SW 1271 (cell line): ENCODE measurements around the gene AAGAB.

Source experiments
- DNase-seq, 2 experiments: peaks; one replicate each; lab custom pipeline; 2025; lab: John Stamatoyannopoulos, UW

The AAGAB gene

DNA sequence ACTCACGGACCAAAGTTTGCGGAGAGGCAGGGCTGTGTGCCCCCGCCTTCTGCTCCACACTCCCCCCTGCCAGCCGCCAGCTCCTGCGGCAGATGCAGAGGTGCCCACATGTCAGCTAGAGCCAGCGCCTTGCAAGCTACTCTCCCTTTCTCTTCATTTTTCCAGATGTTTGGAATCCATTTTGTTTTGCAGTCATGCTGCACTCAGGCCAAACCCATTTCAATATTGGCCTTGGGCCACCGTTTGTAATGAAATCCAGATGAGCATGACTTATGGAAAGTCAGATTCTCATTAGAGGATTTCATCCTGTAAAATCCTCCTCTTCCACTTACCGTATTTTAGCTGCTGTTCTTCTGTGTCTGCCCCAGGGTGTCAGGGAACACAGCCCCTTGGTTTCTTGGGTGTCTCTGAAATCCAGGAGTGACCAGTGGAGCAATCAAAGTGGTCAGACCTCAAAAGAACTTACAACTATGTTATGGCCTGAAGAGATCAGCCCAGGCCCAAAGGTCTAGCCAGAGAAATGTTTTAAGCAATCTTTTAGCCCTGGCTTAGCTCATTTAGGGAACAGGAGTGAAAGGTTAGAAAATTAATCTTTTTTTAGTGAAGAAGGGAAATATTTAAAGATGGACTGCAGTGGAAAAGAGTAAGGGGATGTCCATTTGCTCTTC lies 65.8 kb downstream of the AAGAB start:
- no peak for DNase-seq

DNA sequence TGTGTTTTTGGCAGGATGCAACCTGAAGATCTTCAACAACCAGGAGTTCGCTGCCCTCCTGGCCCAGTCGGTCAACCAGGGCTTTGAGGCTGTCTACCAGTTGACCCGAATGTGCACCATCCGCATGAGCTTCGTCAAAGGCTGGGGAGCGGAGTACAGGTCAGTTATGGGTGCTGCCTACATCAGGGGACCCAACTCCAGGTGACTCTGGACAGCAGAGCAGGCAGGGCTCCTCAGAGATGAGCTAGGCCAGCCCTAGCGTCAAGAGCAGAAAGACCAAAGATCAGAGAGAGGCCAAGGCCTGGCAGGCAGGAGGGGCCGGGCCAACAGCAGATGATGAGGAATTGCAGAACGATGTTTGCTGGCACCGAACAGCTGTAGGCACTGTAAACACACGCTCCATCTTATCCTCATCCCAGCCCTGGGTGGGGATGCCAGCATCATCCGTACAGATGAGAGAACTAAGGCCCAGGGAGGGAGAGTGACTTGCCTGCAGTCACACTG lies 67.1 kb downstream of the AAGAB start:
- no peak for DNase-seq

DNA sequence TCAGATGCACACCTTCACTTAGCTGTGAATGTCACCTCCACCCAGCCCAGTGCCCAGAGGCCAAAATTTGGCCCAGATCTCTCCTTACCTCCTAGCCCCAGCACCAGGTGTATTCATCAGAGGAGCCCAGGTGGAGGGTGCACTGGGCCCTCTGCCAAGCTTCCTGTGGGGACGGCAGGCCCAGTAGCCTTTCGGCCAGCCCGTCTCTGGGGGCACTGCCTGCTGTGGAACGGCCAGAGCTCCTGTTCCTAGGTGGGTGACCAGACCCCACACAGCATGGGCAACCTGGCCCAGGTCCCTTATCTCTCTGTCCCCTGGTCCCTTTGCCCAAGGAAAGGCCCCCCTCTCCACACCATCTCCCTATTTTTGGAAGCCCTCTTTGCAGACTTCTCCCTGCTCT lies 67.8 kb downstream of the AAGAB start:
- DNase-seq: no peak

DNA sequence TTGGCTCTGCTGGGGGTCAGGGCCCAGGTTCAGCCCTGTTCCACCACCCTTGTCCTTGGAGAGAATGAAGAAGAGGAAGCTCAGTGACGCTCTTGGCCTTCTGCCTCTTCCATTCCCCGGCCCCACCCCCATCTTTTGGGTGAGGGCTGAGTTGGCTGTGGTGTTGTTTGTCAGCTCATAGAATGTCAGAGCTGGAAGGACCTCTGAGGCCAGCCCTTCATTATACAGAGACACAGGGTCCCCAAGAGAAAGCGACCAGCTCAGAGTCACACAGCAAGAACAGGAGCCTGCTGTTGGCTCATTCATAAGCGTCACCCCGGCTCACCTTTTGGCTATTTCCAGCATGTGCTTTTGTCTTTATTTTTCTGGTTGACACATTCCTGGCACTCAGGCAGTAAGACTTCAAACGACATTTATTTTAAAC lies 68.2 kb downstream of the AAGAB start:
- no peak for DNase-seq

DNA sequence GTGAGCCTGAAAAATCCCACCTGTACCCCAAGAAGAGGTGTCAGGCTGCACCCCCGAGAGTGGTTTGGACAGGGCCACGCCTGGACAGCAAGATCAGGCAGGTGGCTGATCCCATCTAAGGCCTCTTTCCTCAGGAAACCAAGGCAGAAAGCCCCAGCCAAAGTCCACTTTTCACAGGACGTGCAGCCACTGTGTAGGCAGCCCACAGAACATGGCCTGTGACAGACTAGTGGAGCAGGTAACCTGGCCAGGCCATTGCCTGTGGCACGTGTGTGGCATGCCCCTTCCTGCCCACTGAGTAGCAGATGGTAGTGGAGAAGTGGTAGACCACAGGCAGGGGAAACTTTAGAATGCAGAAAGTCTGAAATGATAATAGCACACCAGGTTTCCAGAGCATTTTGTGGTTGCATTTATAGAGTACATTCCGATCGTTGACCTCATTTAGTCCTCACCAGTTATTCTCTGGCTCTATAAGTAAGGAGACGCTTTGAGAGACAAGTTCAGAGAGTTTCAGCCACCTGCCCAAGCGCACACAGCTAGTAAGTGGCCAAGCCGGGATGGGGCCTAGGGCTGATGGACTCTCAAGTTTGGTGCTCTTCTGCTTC lies 68.7 kb downstream of the AAGAB start:
- no peak for DNase-seq

DNA sequence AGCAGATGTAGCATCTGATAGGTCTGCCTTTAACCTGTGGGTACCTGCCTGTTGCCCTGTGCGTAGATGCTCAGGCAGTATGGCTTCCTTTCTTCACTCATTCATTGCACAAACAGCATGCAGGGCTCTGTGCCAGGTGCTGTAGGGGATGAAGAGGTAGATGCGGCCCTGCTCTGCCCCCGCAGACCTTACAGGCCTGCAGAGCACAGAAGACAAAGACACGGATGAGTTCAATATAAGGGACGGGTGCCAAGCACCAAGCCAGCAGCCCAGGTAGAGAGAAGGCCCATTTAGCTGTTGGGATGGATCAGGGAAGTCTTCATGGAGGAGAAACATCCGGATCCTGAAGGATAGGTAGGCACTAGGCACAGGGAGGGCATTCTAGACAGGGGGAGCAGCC lies 69.4 kb downstream of the AAGAB start:
- DNase-seq: no peak

DNA sequence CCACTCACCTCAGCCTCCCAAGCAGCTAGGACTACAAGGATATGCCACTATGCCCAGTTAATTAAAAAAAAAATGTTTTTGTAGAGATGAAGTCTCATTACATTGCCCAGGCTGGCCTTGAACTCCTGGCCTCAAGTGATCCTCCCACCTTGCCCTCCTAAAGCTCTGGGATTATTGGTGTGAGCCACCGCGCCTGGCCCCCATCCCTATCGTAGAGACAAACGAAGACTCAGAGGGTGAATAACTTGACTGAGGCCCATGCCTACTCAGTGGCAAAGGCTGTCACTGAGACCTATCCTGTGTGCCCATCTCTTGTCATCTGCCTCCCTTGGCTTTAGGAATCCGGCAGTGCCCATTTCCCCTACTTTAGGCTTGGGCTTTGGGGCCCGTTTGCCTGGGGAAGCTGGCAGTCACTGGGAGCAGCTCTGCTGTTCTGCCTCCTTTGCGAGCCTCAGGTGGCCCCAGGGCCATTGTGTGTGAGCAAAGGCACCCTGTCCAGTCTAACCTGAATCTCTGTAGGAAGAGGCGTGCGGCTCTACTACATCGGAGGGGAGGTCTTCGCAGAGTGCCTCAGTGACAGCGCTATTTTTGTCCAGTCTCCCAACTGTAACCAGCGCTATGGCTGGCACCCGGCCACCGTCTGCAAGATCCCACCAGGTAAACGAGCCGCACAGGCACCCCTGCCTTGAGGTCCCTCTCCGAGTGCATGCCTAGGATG lies 70.1 kb downstream of the AAGAB start:
- no peak for DNase-seq

DNA sequence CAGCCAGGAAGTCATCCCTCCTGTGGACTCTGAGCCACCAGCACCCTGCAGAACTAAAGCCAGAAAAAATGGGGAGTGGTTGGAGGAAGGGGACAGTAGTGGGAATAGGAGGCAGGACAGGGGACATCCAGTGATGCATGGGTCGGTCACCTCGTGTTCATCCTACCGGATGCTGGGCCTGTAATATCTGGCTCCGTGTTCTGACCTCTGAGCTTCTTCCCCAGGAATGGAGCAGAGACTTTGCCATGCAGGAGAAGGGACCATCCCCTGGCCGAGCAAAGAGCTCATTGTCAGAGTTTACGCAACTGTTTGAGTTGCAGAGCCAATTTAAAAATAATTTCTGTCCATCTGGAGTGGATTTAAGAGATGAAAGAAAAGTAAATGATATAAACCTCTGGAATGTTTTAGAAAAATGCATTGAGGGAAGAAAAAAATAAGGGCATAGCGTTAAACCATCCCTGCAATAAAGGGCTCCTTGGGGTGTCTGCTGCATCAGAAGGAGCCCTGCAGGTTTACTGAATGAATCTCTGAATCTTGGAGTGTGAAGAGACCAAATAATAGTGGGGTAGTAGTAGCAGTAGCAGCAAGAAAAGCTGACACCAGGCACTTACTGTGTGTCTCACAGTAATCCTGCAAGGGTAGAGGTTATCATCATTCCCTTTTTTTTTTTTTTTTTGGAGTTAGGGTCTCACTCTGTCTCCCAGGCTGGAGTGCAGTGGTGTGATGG lies 70.9 kb downstream of the AAGAB start:
- no peak for DNase-seq

DNA sequence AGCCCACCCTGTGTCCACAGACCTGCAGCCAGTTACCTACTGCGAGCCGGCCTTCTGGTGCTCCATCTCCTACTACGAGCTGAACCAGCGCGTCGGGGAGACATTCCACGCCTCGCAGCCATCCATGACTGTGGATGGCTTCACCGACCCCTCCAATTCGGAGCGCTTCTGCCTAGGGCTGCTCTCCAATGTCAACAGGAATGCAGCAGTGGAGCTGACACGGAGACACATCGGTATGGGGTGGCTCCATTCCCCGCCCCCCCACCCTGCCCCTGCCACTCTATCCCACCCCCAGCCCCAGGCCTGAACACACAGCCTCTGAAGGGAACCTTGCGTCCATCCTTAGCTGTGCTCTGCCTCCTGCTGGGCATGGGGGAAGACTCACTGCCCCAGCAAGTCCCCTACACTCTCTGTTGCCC lies 73.2 kb downstream of the AAGAB start:
- DNase-seq: no peak

DNA sequence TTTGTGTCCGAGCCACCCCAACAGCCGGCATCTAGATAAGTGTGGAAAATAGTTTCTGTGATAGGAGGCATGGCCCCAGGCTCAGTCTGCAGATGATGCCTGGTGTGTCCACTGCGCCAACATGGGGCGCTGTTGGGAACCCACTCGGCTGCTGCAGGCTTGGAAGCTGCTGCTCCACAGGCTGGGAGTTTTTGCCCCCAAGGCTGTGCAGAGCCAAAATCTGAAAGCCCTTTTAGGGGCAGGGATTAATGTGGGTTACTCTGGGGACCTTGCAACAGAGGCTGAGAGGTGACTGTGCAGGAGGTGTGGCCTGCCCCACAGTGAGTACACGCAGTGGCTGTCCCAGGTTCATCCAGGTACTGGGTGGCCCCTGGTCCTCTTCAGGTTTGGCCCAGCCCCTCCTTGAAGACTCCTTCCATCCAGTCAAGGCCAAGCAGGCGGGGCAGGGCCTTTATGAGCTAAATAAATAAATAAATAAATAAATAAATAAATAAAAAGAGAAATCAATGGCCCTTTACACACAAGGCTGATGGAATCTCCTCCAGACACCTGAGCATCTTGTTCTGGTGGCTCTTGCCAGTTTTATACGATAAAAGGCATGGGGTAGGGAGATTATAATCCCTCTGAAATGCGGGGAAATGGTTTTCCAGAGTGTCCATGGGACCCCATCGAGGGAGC lies 73.8 kb downstream of the AAGAB start:
- DNase-seq: no peak

DNA sequence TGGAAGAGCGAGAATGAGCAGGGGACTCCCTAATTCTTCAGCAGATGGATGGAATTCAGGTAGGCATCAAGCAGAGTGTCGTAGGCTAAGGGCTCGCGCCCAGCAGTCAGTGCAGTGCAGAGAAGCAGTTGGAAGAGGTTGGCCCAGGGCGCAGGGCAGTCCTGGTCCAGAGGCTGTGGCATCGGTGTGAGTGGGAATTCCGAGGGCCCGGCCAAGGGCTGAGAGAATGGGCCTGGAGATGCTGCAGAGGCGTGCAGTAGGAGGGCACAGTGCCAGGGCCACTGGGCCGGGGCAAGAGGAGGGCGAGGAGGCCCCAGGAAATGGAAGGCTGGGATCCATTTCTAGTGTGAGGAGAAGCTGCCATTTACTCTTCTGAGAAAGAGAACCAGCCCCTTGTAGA lies 74.4 kb downstream of the AAGAB start:
- DNase-seq: no peak

DNA sequence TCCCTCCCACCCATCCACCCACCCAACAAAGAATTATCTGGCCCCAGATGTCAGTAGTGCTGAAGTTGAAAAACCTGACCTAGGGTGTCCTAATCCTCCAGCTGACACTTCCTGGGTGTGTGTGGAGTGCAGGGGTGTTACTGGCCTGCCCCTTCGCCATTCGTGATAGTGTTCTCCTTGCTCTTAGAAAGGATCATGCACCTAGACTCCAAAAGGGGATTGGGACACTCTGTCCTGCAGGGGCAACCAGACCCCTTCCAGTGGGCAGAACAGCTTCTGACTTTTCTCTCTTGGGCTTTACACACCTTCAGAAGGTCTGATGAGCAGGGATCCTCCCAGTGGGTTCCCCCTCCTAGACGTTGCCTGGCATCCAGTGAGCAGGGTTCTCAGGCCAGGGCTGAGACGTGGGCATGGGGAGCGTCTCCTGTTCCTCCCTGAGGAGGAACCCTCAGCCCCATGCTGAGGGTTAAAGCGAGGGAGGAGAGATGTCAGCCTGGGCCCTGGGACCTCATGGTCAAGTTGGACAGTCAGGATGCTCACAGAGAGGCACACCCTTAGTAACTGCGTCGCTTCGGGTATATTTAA lies 75.0 kb downstream of the AAGAB start:
- no peak for DNase-seq

DNA sequence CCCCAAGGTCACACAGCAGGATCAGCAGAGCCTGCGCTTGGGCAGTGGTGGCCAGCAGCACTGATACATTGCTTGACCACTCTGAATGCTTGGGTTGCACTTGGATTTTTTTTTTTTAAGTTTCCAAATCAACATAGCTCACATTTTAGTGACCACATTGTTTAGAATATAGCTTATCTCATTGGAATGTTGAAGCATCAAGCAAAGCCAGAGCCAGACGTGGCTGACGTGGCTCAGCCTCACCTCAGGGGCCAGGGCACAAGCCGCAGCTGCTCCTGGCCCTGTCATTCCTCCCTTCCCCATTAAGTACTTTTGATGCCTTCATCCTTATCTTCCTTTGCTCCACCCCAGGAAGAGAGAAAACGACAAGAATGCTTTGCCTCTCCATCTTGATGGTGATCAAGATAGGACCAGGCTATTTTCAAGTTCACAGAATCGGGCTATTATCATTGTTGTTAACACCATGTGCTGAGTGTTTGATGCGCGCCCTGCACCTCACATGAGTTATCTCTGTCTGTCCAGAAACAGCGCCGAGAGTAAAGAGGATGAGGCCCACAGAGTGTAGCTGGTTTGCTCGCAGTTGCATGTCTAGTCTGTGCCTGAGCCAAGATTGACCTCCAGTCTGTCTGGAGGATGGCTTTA lies 75.8 kb downstream of the AAGAB start:
- peak; percentile 87 to 95 for DNase-seq

DNA sequence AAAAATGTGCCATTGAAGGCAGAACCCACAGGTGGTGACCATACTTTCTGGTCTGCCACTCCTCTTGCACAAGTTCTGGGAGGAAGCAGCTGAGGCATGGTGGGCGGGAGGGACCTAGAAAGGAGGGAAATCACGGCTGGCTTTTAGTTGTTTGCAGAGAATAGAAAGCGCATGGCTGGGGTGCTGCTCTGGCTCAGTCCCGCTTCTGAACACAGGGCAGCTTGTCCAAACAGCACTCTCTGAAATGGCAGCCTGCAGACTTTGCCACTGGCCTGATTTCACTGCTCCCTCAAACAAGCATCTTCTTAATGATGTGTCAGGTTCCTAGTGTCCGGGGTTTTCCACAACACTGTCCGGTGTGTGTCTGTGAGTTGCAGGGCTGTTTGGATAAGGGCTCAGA lies 76.7 kb downstream of the AAGAB start:
- DNase-seq: no peak

DNA sequence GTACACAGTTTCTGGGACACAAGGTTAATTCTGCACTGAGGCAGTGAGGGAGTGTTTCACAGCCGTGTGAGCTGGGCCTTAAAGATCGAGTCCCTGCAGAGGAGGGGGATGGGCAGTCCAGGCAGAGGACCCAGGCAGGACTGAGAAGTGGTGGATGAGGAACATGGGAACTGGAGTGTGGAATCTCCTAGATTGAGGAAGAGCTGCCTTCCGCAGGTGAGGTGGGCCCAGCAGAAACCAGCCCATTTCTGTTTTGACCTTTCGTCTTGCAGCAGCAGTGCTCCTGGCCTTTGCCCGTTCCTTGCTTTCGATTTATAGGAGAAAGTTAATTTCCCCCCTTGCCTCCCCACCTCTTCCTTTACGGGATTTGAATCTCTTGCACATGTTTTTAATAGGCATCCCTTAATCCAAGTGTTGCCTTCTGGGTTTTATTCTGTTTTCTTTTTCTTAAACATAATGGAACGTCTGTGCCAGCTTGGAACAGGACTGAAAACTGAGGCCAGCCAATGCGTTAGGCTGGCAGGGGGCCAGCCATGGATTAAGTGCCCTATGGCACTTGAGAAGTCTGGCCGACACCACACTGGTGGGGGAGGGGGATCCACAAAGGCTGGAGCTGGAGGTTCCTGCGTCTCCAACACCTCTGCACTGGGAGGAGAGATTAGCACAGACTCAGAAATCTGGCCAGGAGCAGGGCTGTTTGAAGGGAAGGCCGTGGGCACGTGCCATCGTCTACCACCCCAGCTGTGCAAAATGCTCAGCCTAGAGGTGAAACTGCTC lies 78.1 kb downstream of the AAGAB start:
- DNase-seq: no peak

DNA sequence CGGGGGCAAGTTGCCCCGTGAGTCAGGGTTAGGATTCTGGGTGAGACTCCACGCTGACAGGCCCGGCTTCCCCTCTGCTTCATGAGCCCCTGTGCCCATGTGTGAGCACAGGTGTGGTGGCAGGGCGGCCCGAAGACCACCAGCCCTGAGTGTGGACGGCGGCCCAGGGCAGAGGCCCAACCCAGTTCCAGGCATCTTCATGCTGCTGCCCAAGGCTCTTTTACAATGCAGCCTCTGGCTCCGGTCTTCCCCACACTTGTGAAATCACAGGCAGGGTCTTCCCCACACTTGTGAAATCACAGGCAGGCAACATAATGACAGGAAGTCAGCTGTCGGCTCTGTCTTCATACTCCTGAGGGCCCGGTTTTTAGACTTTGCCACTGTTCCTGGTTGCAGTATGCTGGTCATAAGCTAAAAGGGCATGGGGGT lies 78.8 kb downstream of the AAGAB start:
- DNase-seq: no peak

DNA sequence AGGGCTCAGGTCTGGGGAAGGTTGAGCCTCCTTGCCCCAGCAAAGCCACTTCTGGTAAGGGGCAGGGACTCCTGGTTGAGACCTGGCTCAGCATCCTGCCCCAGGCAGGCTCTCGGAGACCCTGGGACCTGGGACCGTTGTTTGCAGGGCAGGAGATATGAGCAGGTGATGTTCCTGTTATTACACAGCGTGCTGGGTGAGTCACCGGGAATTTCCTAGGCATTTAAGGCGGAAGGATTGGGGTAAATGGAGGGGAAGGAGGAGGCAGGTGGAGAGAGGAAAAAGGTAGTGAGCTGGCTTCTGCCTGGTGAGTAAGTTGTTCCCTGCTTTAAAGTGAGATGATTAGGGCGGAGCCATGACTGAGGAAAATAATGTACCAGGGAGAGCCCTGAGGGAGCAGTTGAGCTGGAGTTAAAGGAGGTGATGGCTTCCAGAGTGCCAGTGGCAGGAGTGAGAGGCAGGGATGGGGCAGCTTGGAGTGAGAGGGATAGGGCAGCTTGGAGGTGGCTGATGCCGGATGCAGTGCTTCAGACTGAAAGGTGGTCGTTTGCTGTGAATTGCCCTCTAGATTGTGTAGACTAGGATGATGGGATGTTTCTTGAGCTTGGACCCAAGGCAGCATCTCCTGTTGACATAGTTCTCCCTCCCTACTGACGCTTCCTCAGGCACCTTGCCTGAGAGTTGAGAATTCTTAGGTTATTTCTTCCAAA lies 79.4 kb downstream of the AAGAB start:
- DNase-seq: peak; percentile 55 to 74

DNA sequence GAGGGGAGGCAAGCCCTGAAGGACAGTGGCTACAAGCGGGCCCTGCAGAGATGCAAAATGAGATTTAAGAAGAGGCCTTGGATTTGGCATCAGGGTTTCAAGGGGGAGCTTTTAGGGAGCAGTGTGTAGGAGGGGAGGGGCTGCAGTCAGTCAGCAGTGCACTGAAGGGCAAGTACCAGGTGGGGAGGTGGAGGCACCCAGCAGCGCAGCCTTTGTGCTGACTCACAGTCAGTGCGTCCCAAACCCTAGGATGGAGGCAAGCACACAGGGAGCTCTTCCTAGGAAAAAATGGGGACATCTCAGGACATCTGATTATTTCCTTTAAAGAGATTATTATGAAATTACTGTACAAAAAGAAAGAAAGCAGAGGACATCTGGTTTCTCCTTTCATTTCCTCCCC lies 80.0 kb downstream of the AAGAB start:
- no peak for DNase-seq

DNA sequence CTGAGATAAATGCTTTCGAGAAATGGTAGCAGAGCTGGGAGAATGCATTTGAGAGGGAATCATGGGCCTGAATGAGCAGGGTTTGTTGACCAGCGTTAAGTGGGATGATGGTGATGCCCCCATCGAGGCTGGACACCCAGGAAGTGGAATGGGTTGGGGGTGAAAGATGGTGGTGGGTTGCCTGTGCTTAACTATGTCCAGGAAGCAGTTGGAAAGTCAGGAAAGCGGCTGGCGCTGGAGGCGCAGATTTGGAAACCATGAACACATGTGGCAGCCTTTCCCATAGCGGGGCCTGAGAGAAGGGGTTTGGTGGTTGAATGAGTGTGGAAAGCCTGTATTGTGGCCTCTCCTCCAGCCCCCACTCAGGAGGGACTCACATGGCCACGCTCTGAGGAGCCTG lies 80.7 kb downstream of the AAGAB start:
- no peak for DNase-seq

DNA sequence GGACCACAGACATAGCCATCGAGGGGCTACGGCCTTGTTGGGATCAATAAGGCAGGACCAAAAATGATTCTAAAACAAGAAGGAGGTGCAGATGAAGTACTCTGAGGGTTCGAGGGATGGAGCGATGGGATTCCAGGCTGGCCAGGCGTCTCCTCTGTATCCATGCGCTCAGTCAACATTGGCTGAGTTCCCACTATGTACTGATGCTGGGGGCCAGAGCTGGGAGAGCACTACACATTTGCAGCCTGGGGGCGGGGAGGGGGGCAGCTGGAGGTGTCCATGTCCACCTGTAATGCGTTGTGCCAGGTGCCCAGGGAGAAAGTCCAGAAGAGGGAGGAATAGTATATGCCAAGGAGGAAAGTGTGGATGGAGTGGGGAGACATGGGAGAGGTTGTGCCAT lies 81.5 kb downstream of the AAGAB start:
- DNase-seq: no peak
